ENCODE measurements around the gene UCN2.

UCN2 gene

DNA sequence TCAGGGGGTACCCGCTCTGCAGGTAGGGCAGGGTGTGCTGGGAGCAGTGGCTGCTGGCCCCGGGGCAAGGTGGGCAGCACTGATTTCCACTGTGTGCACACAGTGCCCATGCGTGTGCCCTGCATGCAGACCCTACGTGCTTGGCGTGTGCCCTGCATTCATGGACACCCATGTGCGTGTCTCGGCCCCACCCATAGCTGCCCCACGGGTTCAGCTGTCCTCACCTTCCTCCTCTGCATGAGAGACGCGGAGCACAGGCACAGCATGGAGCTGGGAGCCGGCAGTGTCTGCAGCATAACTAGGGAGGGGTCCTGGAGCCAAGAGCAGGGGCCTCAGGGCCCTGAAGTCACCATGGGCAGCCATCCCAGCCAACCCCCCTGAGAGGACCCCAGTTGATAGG is 1.6 kb upstream of the UCN2 start:
- H3K4me3 ChIP-seq (ENCODE audit: control insufficient read depth, low read depth, low read length): no peak overlapping the region
- no peak for DNase-seq (ENCODE audit: low read depth)
- TF ChIP-seq, protein P1, sequence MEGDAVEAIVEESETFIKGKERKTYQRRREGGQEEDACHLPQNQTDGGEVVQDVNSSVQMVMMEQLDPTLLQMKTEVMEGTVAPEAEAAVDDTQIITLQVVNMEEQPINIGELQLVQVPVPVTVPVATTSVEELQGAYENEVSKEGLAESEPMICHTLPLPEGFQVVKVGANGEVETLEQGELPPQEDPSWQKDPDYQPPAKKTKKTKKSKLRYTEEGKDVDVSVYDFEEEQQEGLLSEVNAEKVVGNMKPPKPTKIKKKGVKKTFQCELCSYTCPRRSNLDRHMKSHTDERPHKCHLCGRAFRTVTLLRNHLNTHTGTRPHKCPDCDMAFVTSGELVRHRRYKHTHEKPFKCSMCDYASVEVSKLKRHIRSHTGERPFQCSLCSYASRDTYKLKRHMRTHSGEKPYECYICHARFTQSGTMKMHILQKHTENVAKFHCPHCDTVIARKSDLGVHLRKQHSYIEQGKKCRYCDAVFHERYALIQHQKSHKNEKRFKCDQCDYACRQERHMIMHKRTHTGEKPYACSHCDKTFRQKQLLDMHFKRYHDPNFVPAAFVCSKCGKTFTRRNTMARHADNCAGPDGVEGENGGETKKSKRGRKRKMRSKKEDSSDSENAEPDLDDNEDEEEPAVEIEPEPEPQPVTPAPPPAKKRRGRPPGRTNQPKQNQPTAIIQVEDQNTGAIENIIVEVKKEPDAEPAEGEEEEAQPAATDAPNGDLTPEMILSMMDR (conservative IDR thresholded peaks at IDR 0.05; ENCODE audit: control insufficient read depth, insufficient read depth, low read depth, low read length): no peak

DNA sequence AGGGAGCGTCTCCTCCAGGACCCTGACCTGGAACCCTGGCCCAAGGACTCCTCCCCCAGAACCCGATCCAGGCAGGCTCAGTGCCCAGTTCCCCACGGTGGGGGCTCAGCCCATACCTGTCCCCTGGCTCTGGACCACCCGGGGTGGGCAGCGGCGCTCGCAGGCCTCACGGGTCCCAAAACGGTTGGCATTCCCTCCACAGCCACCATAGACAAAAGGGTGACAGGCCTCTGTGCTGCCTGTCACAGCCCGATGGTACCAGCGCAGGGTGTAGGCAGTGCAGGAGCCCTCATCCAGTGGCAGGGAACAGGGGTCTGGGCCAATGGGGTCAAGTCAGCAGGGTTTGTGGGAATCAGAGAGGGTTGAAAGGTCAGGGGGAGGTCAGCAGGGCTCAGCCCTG is 1.1 kb upstream of the UCN2 start:
- TF ChIP-seq, protein P1 (conservative IDR thresholded peaks at IDR 0.05; ENCODE audit: control insufficient read depth, insufficient read depth, low read depth, low read length): no peak
- no peak overlapping the region for H3K4me3 ChIP-seq (ENCODE audit: control insufficient read depth, low read depth, low read length)

DNA sequence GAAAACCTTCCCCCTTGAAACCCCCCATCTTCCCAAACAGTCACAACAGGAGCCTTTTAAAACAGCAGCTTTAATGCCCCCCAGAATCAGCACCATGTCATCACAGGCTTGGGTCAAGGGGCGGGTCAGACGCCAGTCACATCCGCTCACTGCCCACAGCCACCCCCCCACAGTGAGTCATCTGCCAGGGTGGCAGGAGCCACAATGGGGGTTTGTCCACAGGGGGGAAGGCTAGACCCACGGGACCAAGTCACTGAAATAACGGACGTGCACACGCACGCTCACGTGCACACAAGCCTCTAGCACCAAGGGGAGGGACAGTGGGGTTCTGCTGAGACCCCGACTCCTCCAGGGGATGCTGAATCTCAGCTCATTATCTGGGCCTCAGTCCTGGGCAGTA is 441 bp upstream of the UCN2 start:
- no peak overlapping the region for H3K4me3 ChIP-seq (ENCODE audit: control insufficient read depth, low read depth, low read length)
- peak; percentile 70 for DNase-seq (ENCODE audit: low read depth)
- TF ChIP-seq, protein P1 (conservative IDR thresholded peaks at IDR 0.05; ENCODE audit: control insufficient read depth, insufficient read depth, low read depth, low read length): no peak

More for the DNA sequence above, 1.1 kb upstream of the UCN2 start:
- DNase-seq (ENCODE audit: low read depth): no peak

DNA sequence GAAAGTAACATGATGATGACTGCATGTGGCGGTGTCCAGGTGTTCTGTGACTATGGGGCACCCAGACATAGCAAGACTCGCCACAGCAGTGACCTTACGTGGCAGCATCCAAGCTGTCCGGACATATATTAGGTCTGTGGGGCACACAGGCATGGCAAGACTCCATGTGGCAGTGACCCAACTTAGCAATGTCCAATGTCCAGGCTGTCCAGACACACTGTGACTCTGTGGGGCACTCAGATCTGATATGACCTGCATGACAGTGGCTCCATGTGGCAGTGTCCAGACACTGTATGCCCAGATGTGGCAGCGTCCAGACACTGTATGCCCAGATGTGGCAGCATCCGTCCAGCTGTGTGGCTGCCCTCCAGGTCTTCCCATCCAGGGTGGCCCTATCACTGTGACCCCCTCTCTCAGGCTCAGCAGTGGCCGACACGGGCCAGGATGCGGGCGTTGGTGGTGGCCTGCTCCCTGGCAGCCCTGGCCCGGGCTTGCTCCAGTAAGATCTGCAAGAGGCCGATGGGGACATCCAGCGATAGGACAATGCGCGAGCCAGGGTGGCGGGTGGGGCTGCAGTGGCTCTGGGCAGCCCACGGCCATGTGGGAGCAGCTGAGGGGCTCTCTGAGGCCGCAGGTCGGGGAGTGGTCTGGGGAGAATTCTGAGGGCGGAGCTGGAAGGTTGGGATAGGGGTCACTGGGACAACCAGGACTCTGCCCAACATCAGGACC is 1.1 kb downstream of the UCN2 start:
- TF ChIP-seq, protein P1 (conservative IDR thresholded peaks at IDR 0.05; ENCODE audit: control insufficient read depth, insufficient read depth, low read depth, low read length): no peak
- H3K4me3 ChIP-seq (ENCODE audit: control insufficient read depth, low read depth, low read length): no peak overlapping the region
- no peak for DNase-seq (ENCODE audit: low read depth)

DNA sequence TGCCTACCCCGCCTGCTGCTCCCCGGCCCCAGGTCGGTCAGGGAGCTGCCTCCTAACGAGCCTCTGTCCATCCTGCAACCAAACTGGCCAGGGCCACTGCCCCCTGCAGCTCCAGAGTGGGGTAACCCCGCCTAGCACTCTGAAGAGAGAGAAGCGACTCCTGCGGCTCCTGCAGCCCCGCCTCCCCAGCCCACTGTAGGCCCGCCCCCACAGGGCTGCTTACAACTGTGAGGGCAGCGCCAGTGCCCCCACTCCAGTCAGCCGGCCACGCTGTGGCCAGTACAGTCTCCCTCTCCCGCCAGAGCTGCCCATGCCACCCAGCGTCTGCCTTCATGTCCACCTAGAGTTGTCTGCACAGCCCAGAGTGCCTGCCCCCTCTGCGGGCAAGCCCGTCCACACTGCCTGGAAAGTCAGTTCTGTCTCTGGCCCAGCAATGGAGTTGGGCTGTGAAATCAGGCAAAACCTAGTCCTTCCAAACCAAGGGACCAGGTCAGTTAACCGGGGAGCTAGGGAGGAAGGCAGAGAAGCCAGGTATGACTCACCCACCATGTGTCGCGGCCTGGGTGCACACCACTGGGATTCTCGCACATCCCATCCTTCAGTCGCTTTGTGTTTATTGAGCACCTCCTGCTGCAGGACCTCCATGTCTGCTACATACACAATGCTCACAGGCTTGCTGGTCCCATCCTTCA is 2.4 kb downstream of the UCN2 start:
- DNase-seq (ENCODE audit: low read depth): peak; percentile 66
- TF ChIP-seq, protein P1 (conservative IDR thresholded peaks at IDR 0.05; ENCODE audit: control insufficient read depth, insufficient read depth, low read depth, low read length): peak; percentile 33
- H3K4me3 ChIP-seq (ENCODE audit: control insufficient read depth, low read depth, low read length): no peak overlapping the region

DNA sequence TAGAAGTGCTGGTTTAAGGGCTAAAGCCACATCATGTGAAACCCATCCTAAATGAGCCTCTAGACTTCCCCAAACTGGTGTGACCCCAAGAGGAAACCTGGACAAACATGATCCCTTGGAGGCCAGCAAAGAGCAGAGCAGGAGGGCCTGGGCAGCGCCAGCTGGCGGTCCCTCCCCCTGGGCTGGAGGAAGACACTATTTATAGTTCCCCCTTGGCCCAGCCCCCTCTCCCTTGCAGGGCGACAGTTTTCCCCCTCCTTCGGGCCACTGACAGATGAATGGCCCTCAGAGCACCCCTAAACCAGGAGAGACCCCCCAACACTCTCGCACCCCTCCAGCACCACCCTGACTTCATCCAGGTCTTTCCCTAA is 2.9 kb downstream of the UCN2 start:
- DNase-seq (ENCODE audit: low read depth): no peak
- H3K4me3 ChIP-seq (ENCODE audit: control insufficient read depth, low read depth, low read length): no peak overlapping the region
- TF ChIP-seq, protein P1 (conservative IDR thresholded peaks at IDR 0.05; ENCODE audit: control insufficient read depth, insufficient read depth, low read depth, low read length): no peak
